ENCODE measurements around the gene VAPA. TPM values are rescaled to one million over a fixed set of nuclear protein-coding genes. Genes with fewer than 3 reads are reported as not detected.

Gene VAPA, protein sequence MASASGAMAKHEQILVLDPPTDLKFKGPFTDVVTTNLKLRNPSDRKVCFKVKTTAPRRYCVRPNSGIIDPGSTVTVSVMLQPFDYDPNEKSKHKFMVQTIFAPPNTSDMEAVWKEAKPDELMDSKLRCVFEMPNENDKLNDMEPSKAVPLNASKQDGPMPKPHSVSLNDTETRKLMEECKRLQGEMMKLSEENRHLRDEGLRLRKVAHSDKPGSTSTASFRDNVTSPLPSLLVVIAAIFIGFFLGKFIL
- total RNA-seq = 235 and 277 TPM in 2 replicates

DNA sequence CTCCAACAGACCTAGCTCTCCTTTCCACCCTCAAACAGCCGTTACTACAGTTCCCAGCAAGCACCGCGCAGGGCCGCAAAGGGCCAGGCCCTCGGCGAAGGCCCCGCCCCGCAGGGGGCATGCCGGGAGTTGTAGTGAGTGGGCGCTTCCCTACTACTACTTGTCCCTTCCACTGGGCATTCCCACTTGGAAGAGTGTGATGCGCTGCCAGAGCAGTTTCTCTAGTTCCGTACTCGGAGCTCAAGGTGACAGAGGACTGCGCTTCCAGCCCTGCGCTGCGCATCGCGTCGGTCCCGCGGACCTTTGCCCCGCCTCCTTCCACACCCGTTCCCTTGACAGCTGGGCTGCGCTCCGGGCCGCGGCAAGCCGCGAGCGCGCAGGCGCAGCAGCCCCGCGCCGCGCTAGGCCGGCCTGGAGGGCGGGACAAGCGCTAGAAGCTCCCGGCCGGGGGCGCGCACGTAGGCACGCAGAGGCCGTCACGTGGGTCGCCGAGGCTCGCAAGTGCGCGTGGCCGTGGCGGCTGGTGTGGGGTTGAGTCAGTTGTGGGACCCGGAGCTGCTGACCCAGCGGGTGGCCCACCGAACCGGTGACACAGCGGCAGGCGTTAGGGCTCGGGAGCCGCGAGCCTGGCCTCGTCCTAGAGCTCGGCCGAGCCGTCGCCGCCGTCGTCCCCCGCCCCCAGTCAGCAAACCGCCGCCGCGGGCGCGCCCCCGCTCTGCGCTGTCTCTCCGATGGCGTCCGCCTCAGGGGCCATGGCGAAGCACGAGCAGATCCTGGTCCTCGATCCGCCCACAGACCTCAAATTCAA, at the start of gene VAPA:
TSS of gene VAPA (plus strand) at position 491 of the 808 bp plus-strand sequence. CDS start at position 732, 241 bp downstream.

DNA sequence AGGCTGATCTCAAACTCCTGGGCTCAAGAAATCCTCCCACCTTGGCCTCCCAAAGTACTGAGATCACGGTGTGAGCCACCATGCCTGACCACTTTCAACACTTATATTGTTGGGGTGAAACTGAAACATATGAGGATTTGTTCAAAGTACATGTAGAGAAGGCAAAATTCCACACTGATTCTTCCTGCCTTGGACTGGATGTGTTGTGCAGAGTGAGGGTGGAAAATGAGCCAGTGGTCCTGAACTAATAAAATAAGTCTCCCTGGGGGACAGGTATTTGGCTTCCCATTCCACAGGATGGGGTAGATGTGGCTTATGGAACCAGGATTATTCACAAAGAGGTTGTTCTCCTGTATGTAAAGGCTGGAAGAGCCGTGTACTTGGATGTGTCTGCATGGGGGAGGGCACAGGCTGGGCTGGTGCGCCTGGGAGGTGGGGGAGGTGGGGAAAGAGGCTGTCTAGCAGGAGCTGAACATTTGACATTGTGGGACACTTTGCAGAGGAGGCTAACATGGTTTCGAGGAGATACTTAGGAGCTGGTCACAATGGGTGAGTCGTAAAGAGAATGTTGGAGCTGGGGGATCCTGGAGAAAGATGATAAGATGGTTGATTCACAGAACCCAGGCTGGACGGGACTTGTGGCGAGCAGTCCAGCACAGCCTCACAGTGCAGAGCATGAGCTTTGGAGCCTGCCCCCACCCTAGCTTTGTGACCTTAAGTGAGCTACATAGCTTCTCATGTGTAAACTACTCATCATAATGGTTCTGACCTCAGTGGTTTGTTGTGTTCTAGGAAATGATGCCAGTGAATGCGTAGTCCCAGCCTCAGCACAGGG, 28.4 kb upstream of the VAPA start, which contains the start of gene TXNDC2:
TSS of gene TXNDC2 (plus strand) at position 804 of the 835 bp plus-strand sequence. CDS start 708 bp downstream, outside the sequence.

Other genes with a start within 250 kb of the VAPA start
- 51.2 and 58.7 TPM in 2 replicates for gene RAB31, start 205.7 kb upstream of the VAPA start, total RNA-seq
- under 0.01 TPM in 2 replicates for gene TXNDC2, start 28.0 kb upstream of the VAPA start, total RNA-seq

Measured in smooth muscle cell of bladder (primary cell).